A549 (cell line): ENCODE measurements around the gene ZNF557. TPM values are rescaled to one million over a fixed set of nuclear protein-coding genes. Genes with fewer than 3 reads are reported as not detected.

Source experiments
- ATAC-seq, 2 experiments: fragments of 200-7000 bp in 1 of 2; fragments of >200 bp in 1 of 2; cut with Nextera tagmentation in 1 of 2; cut with Tn5 transposase in 1 of 2; 3 replicates each; pipeline versions ENCODE4 v1.8.0 to v1.9.1; 2018 to 2020; ENCODE audit warnings: mild to moderate bottlenecking in 1 of 2, moderate library complexity in 1 of 2
- CTCF ChIA-PET: fragments of 300-600 bp; sonication (Branson Sonifier 250); formaldehyde crosslinking; extraction: SDS; loops from one replicate; lab custom pipeline; 2021; ENCODE audit warnings: antibody characterized with exemption, inconsistent platforms; lab: Yijun Ruan, JAX
- POLR2A ChIA-PET: fragments of 350-600 bp; formaldehyde crosslinking; extraction: SDS; loops from one replicate; lab custom pipeline; 2021; ENCODE audit warnings: antibody characterized with exemption, inconsistent platforms; lab: Yijun Ruan, JAX
- DNase-seq, 2 experiments: peaks; one replicate each; pipeline versions ENCODE4 v3.0.0 to v3.0.0-alpha.2; 2011 to 2016; ENCODE audit warnings: low read depth in 1 of 2, low spot score in 1 of 2
- FAIRE-seq: peaks from 2 replicates; lab custom pipeline; 2011; peaks lifted over from hg19 to GRCh38; lab: Jason Lieb, UNC
- H3K27ac ChIP-seq, 2 experiments: fragments of >200 bp; sonication (Bioruptor Twin); formaldehyde crosslinking; 3 replicates each; pipeline ENCODE4 v1.5.1; 2016 to 2017
- H3K4me1 ChIP-seq: fragments of >200 bp; sonication (Bioruptor Twin); formaldehyde crosslinking; 3 replicates; pipeline ENCODE4 v1.6.1; 2016
- H3K4me2 ChIP-seq: fragments of >200 bp; sonication (Bioruptor Twin); formaldehyde crosslinking; 3 replicates; pipeline ENCODE4 v1.6.1; 2016
- H3K4me3 ChIP-seq: fragments of >200 bp; sonication (Bioruptor Twin); formaldehyde crosslinking; 3 replicates; pipeline ENCODE4 v1.5.1; 2016
- H3K9me3 ChIP-seq: fragments of >200 bp; sonication (Bioruptor Twin); formaldehyde crosslinking; 3 replicates; pipeline ENCODE4 v1.6.1; 2016
- BHLHE40 ChIP-seq: IDR thresholded peaks from 2 replicates; pipeline ENCODE4 v1.6.1; 2012; ENCODE audit warnings: low read depth, low read length, inconsistent platforms
- CBX2 ChIP-seq: fragments of 200-600 bp; sonication (generic); IDR thresholded peaks from 2 replicates; pipeline ENCODE4 v1.6.1; 2016; ENCODE audit warnings: low read depth, mild to moderate bottlenecking, borderline replicate concordance
- ESRRA ChIP-seq: fragments of 150-350 bp; IDR thresholded peaks from 2 replicates; pipeline ENCODE4 v1.6.1; 2014; ENCODE audit warnings: mild to moderate bottlenecking, low read length, borderline replicate concordance
- FOXS1 ChIP-seq: fragments of 250-450 bp; sonication (Bioruptor Pico); IDR thresholded peaks from 2 replicates; pipeline ENCODE4 v1.5.0; 2020; ENCODE audit warnings: mild to moderate bottlenecking, moderate library complexity
- HDAC2 ChIP-seq: fragments of 200-600 bp; sonication (generic); IDR thresholded peaks from 2 replicates; pipeline ENCODE4 v1.6.1; 2016
- HOXB5 ChIP-seq: fragments of 250-450 bp; sonication (Bioruptor Pico); IDR thresholded peaks from 2 replicates; pipeline ENCODE4 v1.5.0; 2020; ENCODE audit warnings: mild to moderate bottlenecking, moderate library complexity
- KDM5A ChIP-seq: fragments of 200-600 bp; sonication (generic); IDR thresholded peaks from 2 replicates; pipeline ENCODE4 v1.6.1; 2016; ENCODE audit warnings: antibody characterized with exemption, mild to moderate bottlenecking
- MAFK ChIP-seq: fragments of 450-650 bp; IDR thresholded peaks from 2 replicates; pipeline ENCODE4 v1.6.1; 2014; ENCODE audit not compliant: partially characterized antibody
- SREBF2 ChIP-seq: fragments of 450-650 bp; IDR thresholded peaks from 2 replicates; pipeline ENCODE4 v1.6.1; 2014; ENCODE audit warnings: mild to moderate bottlenecking, moderate library complexity
- WGBS: methylation state at CpG from one replicate; pipeline ENCODE4 v1.1.6; 2017; ENCODE audit errors: missing lambda C conversion rate; 5-methylcytosine and 5-hydroxymethylcytosine counted together
- polyA plus RNA-seq, 4 experiments: library from polyadenylated mRNA; depleted of rRNA in 3 of 4; stranded (reverse); fragments of >200 nt; fragmentation: RNase III in 1 of 4; extraction: RNeasy Plus Mini Kit Qiagen cat#74134 plus additional on column Dnase treatment in 1 of 4; gene quantifications; 2 replicates in 3 of 4; 3 replicates in 1 of 4; pipeline ENCODE4 v1.2.3, GENCODE V29; 2011 to 2017
- TF ChIP-seq, protein P1 (sequence below): fragments of 450-650 bp; IDR thresholded peaks from 2 replicates; pipeline ENCODE4 v1.6.1; 2014; ENCODE audit warnings: antibody characterized with exemption
- TF ChIP-seq, protein P2 (sequence below): fragments of 250-450 bp; sonication (Bioruptor Pico); IDR thresholded peaks from 2 replicates; pipeline ENCODE4 v1.5.0; 2020; ENCODE audit warnings: low read depth, mild to moderate bottlenecking, moderate library complexity

The ZNF557 gene
- polyA plus RNA-seq, 2 of the 4 experiments (the other 2 are of a cell fraction), result 2.3 to 4.2 TPM

GRCh38 chr19:7132054-7132453, 62.6 kb downstream of the ZNF557 start:
- WGBS, result 98% methylated on average over 14 of the region's 16 CpGs

DNA sequence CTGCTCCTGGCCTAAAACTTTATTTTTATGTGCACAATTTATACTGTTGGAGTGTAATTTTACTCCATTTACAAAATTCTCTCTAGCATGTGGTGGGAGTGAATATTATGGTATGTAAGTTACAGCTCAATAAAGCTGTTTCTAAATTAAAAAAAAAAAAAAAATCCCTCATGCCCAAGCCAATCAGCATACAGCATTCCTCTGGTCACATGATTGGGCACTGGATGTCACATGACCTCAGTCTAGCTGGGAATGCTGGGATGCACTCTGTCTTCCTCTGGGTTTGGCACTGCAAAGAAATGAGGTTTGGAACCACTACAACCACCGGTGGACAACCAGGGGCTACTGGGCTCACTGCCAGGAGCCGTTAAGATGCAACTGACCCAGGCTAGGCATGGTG, 67.6 kb downstream of the ZNF557 start:
- no peaks in the 10 kb centered on the region for H3K9me3 ChIP-seq
- TF ChIP-seq, protein P1, sequence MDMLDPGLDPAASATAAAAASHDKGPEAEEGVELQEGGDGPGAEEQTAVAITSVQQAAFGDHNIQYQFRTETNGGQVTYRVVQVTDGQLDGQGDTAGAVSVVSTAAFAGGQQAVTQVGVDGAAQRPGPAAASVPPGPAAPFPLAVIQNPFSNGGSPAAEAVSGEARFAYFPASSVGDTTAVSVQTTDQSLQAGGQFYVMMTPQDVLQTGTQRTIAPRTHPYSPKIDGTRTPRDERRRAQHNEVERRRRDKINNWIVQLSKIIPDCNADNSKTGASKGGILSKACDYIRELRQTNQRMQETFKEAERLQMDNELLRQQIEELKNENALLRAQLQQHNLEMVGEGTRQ, result peak; percentile 82
- TF ChIP-seq SREBF2, result no peak
- TF ChIP-seq, all 56 proteins: peak for 1
- H3K4me1 ChIP-seq, result peaks cover 16% of the 10 kb centered on the region
- POLR2A ChIA-PET, result interaction anchor here (0.6 kb wide), 1 partner anchor 566 kb away, joined by 3 read pairs; no protein-coding TSS in a partner anchor
- ATAC-seq, result no peak
- H3K4me3 ChIP-seq, result no peak overlapping the region
- CTCF ChIA-PET, result interaction anchor here (4.2 kb wide), 1 partner anchor 12 kb away, joined by 16 read pairs; no protein-coding TSS in a partner anchor
- H3K4me2 ChIP-seq, result no peak overlapping the region
- peak in 1 of 2 experiments; percentile 10 for DNase-seq
- WGBS, result no CpG with 5 or more reads among the region's 2 CpGs
- no peak for FAIRE-seq
- H3K27ac ChIP-seq, result no peak overlapping the region

More at GRCh38 chr19:7132054-7132453, 62.6 kb downstream of the ZNF557 start:
- Histone ChIP-seq H3K4me3 (no peak overlapping the region), H3K4me2 (no peak overlapping the region), H3K27ac (no peak overlapping the region), H3K4me1 (peaks cover 16% of the 10 kb centered on the region), H3K9me3 (no peaks in the 10 kb centered on the region)
- no peak for TF ChIP-seq CBX2
- no peak for TF ChIP-seq MAFK
- TF ChIP-seq BHLHE40, result no peak
- TF ChIP-seq HDAC2, result no peak
- TF ChIP-seq, protein P1, result no peak
- TF ChIP-seq, protein P2, sequence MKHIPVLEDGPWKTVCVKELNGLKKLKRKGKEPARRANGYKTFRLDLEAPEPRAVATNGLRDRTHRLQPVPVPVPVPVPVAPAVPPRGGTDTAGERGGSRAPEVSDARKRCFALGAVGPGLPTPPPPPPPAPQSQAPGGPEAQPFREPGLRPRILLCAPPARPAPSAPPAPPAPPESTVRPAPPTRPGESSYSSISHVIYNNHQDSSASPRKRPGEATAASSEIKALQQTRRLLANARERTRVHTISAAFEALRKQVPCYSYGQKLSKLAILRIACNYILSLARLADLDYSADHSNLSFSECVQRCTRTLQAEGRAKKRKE (CRISPR knock-in tag), result no peak
- TF ChIP-seq ESRRA, result no peak
- TF ChIP-seq HOXB5, result no peak
- no peak for TF ChIP-seq KDM5A
- TF ChIP-seq FOXS1 (CRISPR knock-in tag), result no peak
- no peak for FAIRE-seq
- no peak for ATAC-seq
- ChIA-PET CTCF (interaction anchor here (1.2 kb wide), 1 partner anchor 269 kb away, joined by 4 read pairs; no protein-coding TSS in a partner anchor), POLR2A (interaction anchor here (0.6 kb wide), 1 partner anchor 30 kb away, joined by 3 read pairs; no protein-coding TSS in a partner anchor)
- DNase-seq, result no peak

Other genes with a start within 250 kb of the ZNF557 start
- 3.6 and 4.2 TPM in 2 replicates for gene ADGRE1, start 182.1 kb upstream of the ZNF557 start, polyA plus RNA-seq (2011; rRNA removed)
- gene ADGRE1, start 182.1 kb upstream of the ZNF557 start, polyA plus RNA-seq (2017; fragmentation: RNase III; extraction: RNeasy Plus Mini Kit Qiagen cat#74134 plus additional on column Dnase treatment), result 4.8 to 6.6 TPM (median 5.0 TPM) in 3 replicates
- not detected in 2 replicates for gene MBD3L2B, start 48.3 kb upstream of the ZNF557 start, polyA plus RNA-seq (2011; rRNA removed)
- not detected in 3 replicates for gene MBD3L2B, start 48.3 kb upstream of the ZNF557 start, polyA plus RNA-seq (2017; fragmentation: RNase III; extraction: RNeasy Plus Mini Kit Qiagen cat#74134 plus additional on column Dnase treatment)
- gene MBD3L5, start 39.1 kb upstream of the ZNF557 start, polyA plus RNA-seq (2011; rRNA removed), result not detected in 2 replicates
- not detected in 3 replicates for gene MBD3L5, start 39.1 kb upstream of the ZNF557 start, polyA plus RNA-seq (2017; fragmentation: RNase III; extraction: RNeasy Plus Mini Kit Qiagen cat#74134 plus additional on column Dnase treatment)
- gene MBD3L4, start 29.5 kb upstream of the ZNF557 start, polyA plus RNA-seq (2011; rRNA removed), result not detected in 2 replicates
- not detected in 3 replicates for gene MBD3L4, start 29.5 kb upstream of the ZNF557 start, polyA plus RNA-seq (2017; fragmentation: RNase III; extraction: RNeasy Plus Mini Kit Qiagen cat#74134 plus additional on column Dnase treatment)
- gene MBD3L2, start 20.4 kb upstream of the ZNF557 start, polyA plus RNA-seq (2011; rRNA removed), result not detected in 2 replicates
- not detected in 3 replicates for gene MBD3L2, start 20.4 kb upstream of the ZNF557 start, polyA plus RNA-seq (2017; fragmentation: RNase III; extraction: RNeasy Plus Mini Kit Qiagen cat#74134 plus additional on column Dnase treatment)
- not detected in 2 replicates for gene MBD3L3, start 11.0 kb upstream of the ZNF557 start, polyA plus RNA-seq (2011; rRNA removed)
- not detected in 3 replicates for gene MBD3L3, start 11.0 kb upstream of the ZNF557 start, polyA plus RNA-seq (2017; fragmentation: RNase III; extraction: RNeasy Plus Mini Kit Qiagen cat#74134 plus additional on column Dnase treatment)
- 3.3 and 4.4 TPM in 2 replicates for gene INSR, start 224.7 kb downstream of the ZNF557 start, polyA plus RNA-seq (2011; rRNA removed)
- gene INSR, start 224.7 kb downstream of the ZNF557 start, polyA plus RNA-seq (2017; fragmentation: RNase III; extraction: RNeasy Plus Mini Kit Qiagen cat#74134 plus additional on column Dnase treatment), result 1.2 to 2.0 TPM (median 1.8 TPM) in 3 replicates